ENCODE data around the gene METTL14.

The METTL14 gene

GRCh38 chr4:118759481-118759880 is 74.3 kb downstream of the METTL14 start:
- no peak for DNase-seq

- no peak for DNase-seq
Measured at GRCh38 chr4:118760092-118760491, 74.9 kb downstream of the METTL14 start.

- DNase-seq, result no peak
Measured at GRCh38 chr4:118760493-118760892, 75.3 kb downstream of the METTL14 start.

- DNase-seq, result no peak
Measured at GRCh38 chr4:118761397-118762016, 76.3 kb downstream of the METTL14 start.

- no peak for DNase-seq
Measured at GRCh38 chr4:118762155-118762554, 77.0 kb downstream of the METTL14 start.

GRCh38 chr4:118762730-118763477 is 77.7 kb downstream of the METTL14 start:
- no peak for DNase-seq
